ENCODE data around the gene CSGALNACT2.

CSGALNACT2 gene

GRCh38 chr10:43225787-43226153 is 87.5 kb downstream of the CSGALNACT2 start:
- DNase-seq (ENCODE audit: low spot score): no peak
- TF ChIP-seq CTCF (IDR thresholded peaks at IDR 0.05; ENCODE audit: extremely low read depth, insufficient read depth, missing control alignments): no peak
- in situ Hi-C loops (cut with MboI; ENCODE audit: low pct_unique_long_range_greater_than_20kb, low sequenced_read_pairs, unreplicated experiment): no loop called here

GRCh38 chr10:43226441-43226840 is 88.2 kb downstream of the CSGALNACT2 start:
- TF ChIP-seq CTCF (IDR thresholded peaks at IDR 0.05; ENCODE audit: extremely low read depth, insufficient read depth, missing control alignments): no peak
- in situ Hi-C loops (cut with MboI; ENCODE audit: low pct_unique_long_range_greater_than_20kb, low sequenced_read_pairs, unreplicated experiment): no loop called here
- DNase-seq (ENCODE audit: low spot score): no peak

- no peak for DNase-seq (ENCODE audit: low spot score)
- TF ChIP-seq CTCF (IDR thresholded peaks at IDR 0.05; ENCODE audit: extremely low read depth, insufficient read depth, missing control alignments): no peak
- in situ Hi-C loops (cut with MboI; ENCODE audit: low pct_unique_long_range_greater_than_20kb, low sequenced_read_pairs, unreplicated experiment): no loop called here
Observed at GRCh38 chr10:43226851-43227845, 88.9 kb downstream of the CSGALNACT2 start.

GRCh38 chr10:43227911-43228782 is 89.9 kb downstream of the CSGALNACT2 start:
- no peak for TF ChIP-seq CTCF (IDR thresholded peaks at IDR 0.05; ENCODE audit: extremely low read depth, insufficient read depth, missing control alignments)
- no peak for DNase-seq (ENCODE audit: low spot score)
- in situ Hi-C loops (cut with MboI; ENCODE audit: low pct_unique_long_range_greater_than_20kb, low sequenced_read_pairs, unreplicated experiment): no loop called here

GRCh38 chr10:43228783-43229207 is 90.5 kb downstream of the CSGALNACT2 start:
- TF ChIP-seq CTCF (IDR thresholded peaks at IDR 0.05; ENCODE audit: extremely low read depth, insufficient read depth, missing control alignments): no peak
- DNase-seq (ENCODE audit: low spot score): no peak
- in situ Hi-C loops (cut with MboI; ENCODE audit: low pct_unique_long_range_greater_than_20kb, low sequenced_read_pairs, unreplicated experiment): no loop called here

GRCh38 chr10:43229208-43230061 is 91.2 kb downstream of the CSGALNACT2 start:
- in situ Hi-C loops (cut with MboI; ENCODE audit: low pct_unique_long_range_greater_than_20kb, low sequenced_read_pairs, unreplicated experiment): no loop called here
- no peak for DNase-seq (ENCODE audit: low spot score)
- no peak for TF ChIP-seq CTCF (IDR thresholded peaks at IDR 0.05; ENCODE audit: extremely low read depth, insufficient read depth, missing control alignments)
